NCI-H1092 treated with DMSO at 0.1 percent for 48 hours (cell line): ENCODE data around the gene HHIP.
A peak's percentile ranks its signal among the peaks of the same experiment; 100 is the strongest.

ENCODE experiments used
- DNase-seq: peaks from one replicate; lab custom pipeline; 2025; lab: John Stamatoyannopoulos, UW

The HHIP gene

GRCh38 chr4:144645631-144646522 is at the start of gene HHIP:
TSS of gene HHIP (plus strand) at chr4:144646156. CDS start at chr4:144646676, 520 bp downstream.
- peak; percentile 16 for DNase-seq

GRCh38 chr4:144597171-144597570 is 48.8 kb upstream of the HHIP start:
- no peak for DNase-seq

- no peak for DNase-seq
These were observed 46.3 kb upstream of the HHIP start for GRCh38 chr4:144599621-144600020.

- DNase-seq: no peak
These were observed 34.1 kb upstream of the HHIP start for GRCh38 chr4:144611850-144612249.

DNA sequence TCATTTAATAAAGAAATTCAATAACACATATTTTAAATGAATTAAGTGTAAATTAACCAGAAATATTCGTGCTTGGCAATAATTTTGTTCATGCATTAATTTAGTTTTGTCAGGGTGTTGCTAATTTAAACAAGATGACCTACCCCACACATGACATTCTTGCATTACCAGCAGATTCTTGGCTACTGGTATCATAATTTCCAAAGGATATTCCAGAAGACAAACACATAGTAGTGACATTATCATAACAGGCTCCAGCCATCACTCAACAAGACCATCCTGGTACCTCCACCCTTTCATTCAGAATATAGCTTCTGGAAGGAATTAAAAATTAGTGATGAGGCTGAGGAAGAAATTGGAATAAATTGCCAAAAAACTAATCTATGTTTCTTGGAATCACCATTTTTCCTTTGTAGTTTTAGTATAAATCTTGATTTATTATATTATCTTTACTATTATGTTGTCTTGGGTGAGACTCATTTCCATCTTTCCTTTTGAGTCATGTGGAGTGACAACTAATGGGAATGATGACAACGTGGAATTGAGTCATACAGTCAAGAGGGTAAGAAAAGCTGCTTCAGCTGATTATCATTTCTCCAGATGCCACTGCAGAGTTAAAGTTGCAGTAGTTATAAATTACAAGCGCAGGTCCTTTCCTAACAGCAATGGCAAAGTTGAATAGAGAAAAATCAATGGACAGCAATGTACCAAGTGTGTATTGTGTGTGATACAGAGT is 30.9 kb upstream of the HHIP start:
- DNase-seq: no peak

GRCh38 chr4:144621681-144622080 is 24.3 kb upstream of the HHIP start:
- no peak for DNase-seq

DNA sequence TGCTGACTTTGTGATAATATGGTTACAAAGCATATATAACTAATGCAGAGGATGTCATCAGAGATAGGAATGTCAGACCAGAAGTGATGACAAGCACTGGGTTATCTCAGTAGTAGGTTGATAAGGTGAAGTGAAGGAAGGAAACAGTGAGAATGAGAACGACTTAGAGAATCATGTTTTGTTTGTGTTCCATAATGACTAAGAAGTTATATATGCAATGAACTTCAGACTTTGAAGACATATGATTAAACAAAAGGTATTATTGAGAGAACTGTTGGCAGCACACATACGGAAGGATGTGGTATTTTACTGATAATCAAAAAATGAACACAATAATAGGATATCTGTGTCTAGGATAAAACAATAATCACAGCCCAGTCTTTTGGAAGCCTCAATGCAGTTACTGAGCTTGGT is 18.3 kb upstream of the HHIP start:
- DNase-seq: no peak

DNA sequence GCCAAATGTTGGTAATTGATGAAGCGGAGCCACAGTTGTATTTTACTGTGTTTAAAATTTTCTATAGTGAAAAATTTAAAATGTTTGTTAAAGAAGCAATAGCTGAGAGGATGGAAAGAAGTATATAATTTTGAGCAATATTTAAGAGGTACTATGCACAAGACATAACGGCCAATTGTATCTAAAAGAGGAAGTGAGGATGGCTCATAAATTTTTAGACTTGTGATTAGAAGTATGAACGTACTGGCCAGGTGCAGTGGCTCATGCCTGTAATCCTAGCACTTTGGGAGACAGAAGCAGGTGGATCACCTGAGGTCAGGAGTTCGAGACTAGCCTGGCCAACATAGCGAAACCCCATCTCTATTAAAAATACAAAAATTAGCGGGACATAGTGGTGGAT is 12.7 kb upstream of the HHIP start:
- no peak for DNase-seq

DNA sequence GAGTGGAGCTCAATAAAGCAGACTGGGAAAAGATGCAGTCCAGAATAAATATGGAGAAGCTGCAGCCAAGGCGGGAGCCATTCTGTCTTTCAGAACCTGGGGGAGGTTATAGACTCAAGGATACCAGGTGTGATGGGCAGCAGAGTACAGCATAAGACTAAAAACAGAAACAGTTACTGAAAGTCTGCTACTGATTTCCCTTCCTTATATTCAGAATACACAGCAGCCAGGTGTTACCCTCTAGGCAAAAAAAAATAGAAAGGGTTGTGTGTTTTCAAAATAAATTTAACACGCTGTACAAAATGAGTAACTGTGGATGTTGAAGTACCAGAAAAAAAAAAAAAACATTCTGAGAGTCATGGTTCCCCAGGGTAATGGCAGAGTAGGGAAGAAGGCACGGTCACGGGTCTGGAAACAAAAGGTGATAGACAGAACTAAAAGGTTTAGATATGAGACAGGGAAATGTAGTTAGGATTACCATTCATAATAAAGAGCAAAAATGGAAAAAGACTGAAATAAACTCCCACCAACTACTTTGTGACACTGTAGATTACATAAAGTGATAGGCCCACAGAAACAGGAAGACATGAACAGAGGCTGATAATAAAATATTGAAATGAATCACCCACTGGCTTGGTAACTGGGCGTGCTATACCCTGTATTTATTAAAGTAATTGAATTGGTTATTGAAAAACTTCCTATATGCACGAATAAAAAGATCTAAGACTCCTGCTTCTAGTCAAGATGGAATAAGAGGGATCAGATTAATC is 10.8 kb upstream of the HHIP start:
- no peak for DNase-seq

- DNase-seq: no peak
These were observed 1.4 kb upstream of the HHIP start for GRCh38 chr4:144644368-144645101.

GRCh38 chr4:144645102-144645630 is 790 bp upstream of the HHIP start:
- no peak for DNase-seq

DNA sequence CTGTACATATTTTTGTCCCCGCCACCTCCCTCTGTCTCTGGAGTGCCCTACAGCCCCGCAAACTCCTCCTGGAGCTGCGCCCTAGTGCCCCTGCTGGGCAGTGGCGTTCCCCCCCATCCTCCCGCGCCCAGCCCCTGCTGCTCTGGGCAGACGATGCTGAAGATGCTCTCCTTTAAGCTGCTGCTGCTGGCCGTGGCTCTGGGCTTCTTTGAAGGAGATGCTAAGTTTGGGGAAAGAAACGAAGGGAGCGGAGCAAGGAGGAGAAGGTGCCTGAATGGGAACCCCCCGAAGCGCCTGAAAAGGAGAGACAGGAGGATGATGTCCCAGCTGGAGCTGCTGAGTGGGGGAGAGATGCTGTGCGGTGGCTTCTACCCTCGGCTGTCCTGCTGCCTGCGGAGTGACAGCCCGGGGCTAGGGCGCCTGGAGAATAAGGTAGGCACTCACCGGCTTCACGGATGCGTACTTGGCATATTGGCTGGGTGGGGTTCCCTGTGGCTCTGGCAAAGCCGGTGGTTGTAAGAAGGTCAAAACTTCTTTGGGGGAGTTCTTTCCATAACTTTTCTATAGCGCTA is 653 bp downstream of the HHIP start:
- DNase-seq: no peak

DNA sequence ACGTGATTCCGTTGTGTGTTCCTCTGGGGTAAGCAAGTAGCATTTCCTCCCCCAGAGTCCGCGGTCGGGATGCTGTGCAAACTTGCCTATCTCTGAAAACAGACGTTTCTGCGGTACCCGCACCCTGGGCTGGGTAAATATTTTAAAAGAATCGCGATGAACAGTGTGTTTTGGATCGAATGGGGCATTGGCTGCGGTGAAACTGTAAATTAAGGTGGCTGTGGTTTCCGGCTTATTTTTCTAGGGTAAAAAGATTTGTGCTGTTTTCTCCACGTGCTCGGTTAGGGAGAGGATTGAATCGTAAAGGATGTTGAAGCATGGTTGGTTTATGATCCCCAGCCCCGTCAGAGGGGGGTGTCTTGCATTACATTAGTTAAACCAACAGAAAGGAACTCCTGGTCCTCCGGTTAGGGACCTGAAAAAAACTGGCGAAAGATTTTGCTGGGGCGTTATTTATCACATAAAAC is 1.2 kb downstream of the HHIP start:
- DNase-seq: no peak

GRCh38 chr4:144647590-144647989 is 1.6 kb downstream of the HHIP start:
- DNase-seq: no peak

- DNase-seq: no peak
These were observed 2.1 kb downstream of the HHIP start for GRCh38 chr4:144648042-144648441.

GRCh38 chr4:144649646-144650045 is 3.7 kb downstream of the HHIP start:
- no peak for DNase-seq

DNA sequence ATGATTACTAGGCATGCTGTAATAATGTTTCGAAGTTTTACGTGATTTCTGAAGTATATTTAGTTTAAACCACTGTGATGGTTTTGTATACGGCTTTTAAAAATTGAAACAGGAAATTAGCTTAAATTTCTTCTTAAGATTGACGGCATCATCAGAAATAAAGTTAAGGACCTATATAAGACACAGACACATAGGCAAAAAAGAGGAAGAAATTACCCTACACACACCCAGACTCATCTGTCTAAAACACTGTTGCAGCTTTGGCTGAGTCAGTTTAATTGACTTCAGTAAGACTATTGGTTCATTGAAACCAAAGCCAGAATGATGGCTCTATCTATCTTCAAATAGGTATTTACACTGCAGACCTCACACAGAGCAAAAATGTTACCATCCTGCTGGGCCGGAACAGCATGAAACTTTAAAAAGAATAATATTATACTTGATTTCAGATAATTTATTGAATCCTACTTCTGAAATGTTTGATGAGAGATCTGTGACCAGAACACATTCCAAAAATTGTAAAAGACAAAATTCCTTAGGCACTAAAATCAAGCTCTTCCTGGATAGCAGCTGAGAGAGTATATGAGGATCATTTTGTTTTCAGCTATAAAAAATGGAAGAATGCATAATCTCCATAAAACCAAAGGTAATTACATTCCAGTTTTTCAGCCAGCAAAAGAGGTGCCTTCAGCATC is 4.5 kb downstream of the HHIP start:
- DNase-seq: no peak

DNA sequence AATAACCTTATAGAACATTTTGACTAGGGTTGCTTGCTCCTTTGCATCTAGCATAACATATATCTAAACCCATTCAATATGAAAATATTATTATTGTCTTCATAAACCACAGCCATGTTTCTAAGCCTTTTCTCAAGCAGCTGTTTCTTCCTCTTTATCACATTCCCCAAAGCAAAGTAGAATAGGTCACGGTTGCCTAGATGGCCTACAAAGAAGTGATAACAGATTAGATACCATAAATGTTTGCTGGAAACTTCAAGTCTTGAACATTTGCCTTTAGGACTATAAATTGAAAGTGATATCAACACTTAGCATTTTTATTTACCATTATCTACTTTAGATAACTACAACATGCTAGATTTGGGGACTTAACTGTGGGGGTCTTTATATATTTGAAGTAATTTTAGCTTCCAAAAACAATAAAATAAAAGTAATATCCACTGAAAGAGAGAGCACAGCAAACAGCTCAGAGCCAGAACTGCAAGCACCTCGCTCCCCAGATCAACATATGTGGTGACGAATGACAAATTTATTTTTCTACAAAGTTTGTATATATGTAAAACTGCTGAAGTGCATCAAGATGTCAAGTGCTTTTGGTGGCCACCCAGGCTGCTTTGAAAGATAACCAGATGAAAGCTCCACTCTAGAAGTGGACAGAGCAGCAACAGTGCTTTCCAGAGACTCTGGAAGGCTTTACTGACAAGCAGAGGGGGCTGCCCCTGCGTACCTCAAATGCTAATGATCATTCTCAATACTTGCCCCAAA is 8.0 kb downstream of the HHIP start:
- no peak for DNase-seq

DNA sequence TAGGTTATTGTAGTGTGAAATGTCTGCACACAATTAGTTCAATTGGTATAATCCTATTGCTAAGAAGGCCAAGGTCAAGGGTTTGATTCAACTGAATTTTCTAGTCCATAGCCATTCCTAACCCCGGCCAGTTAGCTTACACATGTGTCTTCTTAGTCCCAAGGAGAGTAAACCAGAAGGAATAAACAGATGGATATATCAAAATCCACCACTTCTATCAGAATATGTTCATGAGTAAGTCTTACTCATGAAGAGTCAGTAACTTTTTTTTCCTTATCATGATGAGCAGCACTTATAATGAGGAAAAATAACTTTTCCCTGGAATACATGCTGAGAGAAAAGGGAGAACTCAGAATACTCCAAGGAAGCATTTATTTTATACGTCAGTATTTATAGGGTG is 9.5 kb downstream of the HHIP start:
- DNase-seq: no peak

DNA sequence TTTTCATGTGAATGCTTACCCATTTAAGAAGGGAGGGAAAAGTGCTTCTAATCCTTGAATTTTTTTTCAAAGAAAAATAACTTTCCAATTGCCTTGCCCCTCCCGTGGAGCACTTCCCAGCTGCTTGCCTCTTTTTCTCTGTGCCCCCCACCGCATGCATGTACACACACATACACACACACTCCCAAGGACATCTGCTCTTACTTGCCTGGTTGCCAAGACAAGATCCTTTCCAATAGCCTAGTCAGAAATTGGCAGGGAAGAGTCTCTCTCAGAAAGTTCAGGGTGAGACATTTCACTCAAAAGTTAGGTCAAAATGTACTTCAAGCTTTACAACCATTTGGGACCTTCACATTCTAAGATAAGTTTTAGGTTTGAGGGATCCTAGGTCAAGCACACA is 10.9 kb downstream of the HHIP start:
- DNase-seq: no peak
